OCI-M2 (cell line): ENCODE data around the gene SH3PXD2A.

Experiments
- DNase-seq: peaks from one replicate; lab custom pipeline; 2025; ENCODE audit not compliant: unreplicated experiment; lab: John Stamatoyannopoulos, UW

Gene SH3PXD2A

GRCh38 chr10:103876155-103876554 lies 20.8 kb upstream of the SH3PXD2A start:
- no peak for DNase-seq

- no peak for DNase-seq
These were observed 19.4 kb upstream of the SH3PXD2A start for GRCh38 chr10:103874730-103875129.

GRCh38 chr10:103872137-103872931 lies 17.0 kb upstream of the SH3PXD2A start:
- DNase-seq, result no peak

DNA sequence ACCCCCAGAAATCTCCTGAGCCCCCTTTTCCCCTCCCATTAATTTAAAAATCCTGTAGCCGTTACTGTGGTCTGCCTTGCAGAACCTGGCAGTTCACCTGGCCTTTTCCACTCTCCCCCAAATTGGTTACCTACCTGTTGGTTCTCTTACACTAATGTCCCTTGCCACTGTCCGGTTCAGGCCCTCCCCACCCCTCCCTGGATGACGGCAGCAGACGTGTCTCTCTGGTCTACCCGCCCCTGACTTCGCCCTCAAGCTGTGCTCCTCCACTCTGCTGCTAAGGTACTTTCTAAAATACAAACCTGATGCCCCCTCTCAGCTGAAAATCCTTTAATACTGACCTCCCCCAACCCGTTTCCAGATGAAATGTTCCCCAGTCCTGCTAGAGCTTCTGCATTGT lies 15.6 kb upstream of the SH3PXD2A start:
- no peak for DNase-seq

DNA sequence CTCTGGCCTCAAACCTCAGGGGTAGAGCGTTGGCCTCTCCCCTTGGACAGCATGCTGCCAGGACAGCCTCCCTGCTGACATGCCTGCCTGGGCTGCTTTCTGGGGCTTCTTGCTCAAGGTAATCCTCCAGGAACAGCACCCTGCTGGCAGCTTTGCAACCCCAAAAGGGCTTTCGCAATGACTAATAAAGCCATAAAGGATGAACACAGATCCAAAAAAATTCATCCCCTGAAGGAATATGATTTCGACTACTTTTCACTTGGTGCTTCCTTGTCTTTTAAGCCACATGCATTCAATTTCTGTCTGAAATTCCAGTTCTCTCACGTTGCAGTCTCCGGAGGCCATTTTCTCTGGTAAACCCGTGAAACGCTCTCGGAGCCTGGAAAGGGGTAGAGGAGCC lies 15.1 kb upstream of the SH3PXD2A start:
- no peak for DNase-seq

DNA sequence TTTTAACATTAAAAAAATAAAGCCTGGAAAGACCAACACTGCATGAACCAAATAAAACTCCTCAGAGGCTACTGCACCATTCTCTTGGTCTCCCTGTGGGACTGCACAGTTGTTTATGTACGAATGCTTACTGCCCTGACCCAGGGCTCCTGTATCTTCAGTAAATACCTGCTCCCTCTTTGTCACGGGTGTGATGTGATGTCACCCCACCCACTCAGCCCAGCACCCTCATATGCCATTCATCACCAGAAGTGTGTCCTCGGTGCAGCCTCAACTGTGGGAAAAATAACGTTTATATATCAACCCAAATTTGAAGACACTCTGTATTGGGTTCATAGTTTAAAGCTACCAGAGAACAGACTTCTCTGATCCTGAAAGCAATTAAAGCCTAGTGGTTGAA lies 14.0 kb upstream of the SH3PXD2A start:
- DNase-seq, result no peak

GRCh38 chr10:103868200-103868599 lies 12.8 kb upstream of the SH3PXD2A start:
- no peak for DNase-seq

DNA sequence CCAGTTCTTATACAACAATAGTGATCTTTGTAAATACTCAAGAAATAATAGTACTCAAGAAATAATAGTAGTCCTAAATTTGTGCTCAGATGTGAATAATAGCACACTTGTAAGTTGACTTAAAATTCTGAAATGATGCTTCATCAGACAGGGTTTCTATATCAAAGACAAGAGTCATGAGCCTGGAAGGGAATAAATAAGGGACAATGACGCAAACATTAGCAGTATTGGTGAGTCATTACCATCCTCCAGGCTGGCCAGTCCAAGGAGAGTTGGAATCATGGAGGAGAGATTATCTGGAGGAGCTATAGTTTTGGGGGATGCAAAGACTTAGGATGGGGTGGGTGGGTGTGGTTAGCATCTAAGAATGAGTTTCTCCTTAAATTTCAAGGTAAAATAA lies 6.1 kb upstream of the SH3PXD2A start:
- DNase-seq, result no peak

DNA sequence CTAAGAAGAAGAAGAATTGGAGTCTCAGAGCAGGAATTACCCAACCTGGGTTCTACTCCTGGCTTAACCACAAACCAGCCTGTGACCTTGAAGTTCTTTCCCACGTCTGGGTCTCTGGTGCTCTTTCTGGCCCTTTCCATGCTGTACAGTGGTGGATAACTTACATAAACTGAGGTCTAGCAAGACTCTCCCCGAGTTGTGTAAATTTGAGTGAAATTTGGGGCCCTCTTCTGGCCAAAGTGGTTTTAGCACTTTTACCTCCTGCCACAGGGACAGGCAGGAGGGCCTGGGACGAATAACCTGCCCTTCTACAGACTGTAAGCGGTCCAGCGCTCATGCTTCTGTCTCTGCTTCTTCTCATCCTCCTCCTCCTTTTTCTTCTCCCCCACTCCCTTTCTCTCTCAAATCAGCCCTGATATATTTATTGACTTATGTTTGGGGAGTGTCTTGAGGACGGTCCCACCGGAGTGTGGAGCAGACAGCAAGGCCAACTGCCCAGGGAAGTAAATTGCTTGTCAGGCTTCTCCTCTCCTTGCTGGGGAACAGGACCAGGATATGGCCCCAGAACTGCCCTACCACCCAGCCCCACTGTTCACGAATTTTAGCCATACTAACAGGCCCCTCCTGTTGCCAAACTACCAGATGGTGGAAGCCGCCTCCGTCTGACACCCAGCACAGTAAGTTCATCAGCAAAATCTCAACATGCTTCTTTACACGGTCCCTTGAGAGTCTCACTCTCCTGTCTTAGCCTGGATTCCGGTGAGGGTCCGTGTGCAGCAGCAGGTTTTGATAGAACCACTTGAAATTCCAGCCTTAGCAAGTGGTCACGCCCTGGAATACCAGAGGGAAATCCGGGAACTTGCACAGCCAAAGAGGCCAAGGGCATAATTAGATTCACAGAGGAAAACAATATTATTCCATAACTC lies 4.0 kb upstream of the SH3PXD2A start:
- peak; percentile 33 for DNase-seq

- DNase-seq, result no peak
These were observed 3.0 kb upstream of the SH3PXD2A start for GRCh38 chr10:103858360-103858759.

DNA sequence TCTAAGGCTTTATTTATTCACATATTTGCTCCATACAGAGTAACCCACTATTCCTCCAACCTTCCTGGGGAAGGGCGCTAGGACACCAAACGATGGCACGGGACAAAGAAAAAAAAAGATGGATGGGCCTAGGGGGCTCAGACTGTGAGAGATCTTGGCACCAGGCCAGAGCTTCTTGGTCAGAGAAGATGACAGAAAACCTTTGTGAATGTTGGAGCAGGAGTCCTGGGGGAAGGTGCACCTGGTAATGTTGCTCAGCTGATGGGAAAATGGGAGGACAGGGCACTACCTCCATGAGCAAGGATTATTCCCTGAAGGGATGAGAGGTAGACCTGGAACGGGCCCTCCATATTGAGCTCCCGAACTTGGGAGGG lies 1.4 kb upstream of the SH3PXD2A start:
- no peak for DNase-seq

DNA sequence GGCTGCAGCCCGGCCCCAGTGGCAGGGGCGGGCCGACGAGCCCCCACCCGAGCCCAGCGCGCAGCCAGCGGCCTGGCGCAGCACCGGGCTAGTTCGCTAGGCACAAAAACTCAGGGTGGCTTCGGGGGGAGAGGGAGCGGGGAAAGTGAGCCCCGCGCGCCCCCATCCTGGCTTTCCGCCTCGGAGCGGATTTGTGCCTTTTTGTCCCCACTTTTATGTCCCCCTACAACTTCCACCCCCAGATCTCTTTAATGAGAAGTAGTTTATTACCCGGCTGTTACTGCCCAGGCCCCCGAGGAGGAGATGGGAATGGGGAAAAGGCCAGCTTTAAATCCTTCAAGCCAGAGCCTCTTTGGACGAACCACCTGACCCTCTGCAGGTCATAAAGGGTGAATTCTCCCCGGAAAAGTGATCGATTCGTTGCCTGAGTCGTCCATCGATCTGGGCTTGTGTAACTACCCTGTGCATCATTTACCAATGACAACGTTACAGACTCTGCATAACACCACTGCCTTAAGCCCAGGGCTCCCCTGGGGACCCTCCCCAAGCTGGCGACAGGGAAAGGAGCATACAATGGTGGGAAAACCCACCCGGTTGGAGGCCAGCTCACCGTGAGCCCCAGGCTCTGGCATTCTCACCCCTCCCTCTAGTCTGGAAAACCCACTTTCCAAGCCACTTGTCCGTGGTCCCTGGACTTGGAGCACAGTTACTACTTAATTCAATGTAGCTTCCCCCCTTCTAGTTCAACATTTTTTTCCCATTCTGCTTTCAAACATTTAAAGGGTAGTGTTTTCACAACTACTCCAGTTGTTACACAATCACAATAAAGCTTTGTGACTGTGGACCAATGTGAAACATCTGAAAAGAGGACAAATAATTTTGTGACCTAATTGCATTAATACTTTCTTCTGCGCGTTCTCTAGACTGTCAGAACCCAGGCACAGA lies 748 bp upstream of the SH3PXD2A start:
- no peak for DNase-seq

- no peak for DNase-seq
These were observed 537 bp downstream of the SH3PXD2A start for GRCh38 chr10:103854686-103855391.

GRCh38 chr10:103854265-103854685 lies 1.1 kb downstream of the SH3PXD2A start:
- no peak for DNase-seq

- DNase-seq, result no peak
These were observed 1.7 kb downstream of the SH3PXD2A start for GRCh38 chr10:103853428-103854264.

GRCh38 chr10:103852856-103853255 lies 2.5 kb downstream of the SH3PXD2A start:
- no peak for DNase-seq

DNA sequence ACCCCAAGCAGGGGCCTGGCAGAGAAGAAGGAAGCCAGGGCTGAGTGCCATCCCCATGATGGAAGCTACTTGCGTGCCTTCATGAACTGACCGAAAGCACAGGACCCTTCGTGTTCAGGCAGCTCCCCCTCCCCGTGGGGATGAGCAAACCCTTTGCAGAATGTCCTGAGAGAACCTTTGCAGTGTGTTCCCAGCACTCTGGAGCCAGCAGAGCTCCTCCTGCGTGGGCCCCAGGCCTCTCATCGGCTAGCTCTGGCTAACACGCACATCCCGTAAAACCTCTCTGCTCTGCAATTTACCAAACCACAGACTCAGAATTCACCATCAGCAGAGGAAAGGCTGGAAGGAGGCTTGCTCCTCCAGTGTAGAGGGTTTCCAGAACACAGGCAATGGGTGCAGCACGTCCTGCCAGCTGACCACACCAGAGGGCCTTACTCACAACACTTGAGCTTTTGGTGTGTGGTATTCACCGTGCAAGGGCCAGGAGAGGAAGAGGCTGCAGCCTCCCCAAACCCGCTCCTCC lies 3.1 kb downstream of the SH3PXD2A start:
- no peak for DNase-seq

GRCh38 chr10:103851261-103851660 lies 4.1 kb downstream of the SH3PXD2A start:
- DNase-seq, result no peak

GRCh38 chr10:103850572-103850895 lies 4.8 kb downstream of the SH3PXD2A start:
- DNase-seq, result no peak
